HG03103 (cell line): ENCODE data around the gene PTRH1.
"Not testable (repeated sequence)": the region's sequence is repeated elsewhere in the genome, so short reads cannot be mapped to it uniquely, and the experiment has no call there.

Experiments used
- ATAC-seq: cut with Tn5 transposase; IDR thresholded peaks from one replicate; pipeline ENCODE4 v1.9.1; 2021; ENCODE audit warnings: low read depth; ENCODE audit not compliant: unreplicated experiment

Gene PTRH1, protein sequence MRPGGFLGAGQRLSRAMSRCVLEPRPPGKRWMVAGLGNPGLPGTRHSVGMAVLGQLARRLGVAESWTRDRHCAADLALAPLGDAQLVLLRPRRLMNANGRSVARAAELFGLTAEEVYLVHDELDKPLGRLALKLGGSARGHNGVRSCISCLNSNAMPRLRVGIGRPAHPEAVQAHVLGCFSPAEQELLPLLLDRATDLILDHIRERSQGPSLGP

GRCh38 chr9:127715470-127716337 is at the start of gene PTRH1, which contains the start of gene TTC16:
Gene PTRH1, minus strand, starts transcription at chr9:127715663. Its CDS starts 24 bp downstream, at chr9:127715639.
Gene TTC16, plus strand, starts transcription at chr9:127716079. Its CDS starts 67 bp downstream, at chr9:127716146.
- ATAC-seq = peak; percentile 87

- no peak for ATAC-seq
These were observed 48.5 kb upstream of the PTRH1 start for GRCh38 chr9:127763918-127764384.

DNA sequence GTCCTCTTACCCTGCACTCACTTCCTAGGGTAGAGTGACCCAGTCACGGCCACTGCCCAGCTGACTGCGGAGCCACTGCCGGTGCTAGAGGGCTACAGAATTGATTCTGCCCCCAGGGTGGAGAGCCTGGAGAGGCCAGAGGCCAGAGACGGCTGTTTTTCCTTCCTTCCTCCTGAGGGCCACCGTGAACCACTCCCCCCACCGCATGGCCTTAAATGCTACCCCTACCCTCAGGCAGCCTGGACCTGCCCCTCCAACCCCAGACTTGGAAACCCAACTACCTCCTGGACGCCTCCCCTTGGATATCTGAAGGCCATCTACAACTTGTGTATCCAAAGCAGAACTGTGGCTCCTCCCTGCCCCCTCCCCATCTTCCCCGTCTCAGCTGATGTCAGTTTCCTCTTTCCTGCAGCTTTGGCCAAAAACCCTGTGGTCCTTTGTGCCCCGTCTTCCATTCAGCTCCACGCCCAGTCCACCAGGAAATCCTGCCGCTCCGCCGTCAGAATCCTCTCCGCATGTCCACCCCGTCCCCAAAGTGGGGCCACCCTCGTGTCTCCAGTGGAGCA is 46.7 kb upstream of the PTRH1 start:
- no peak for ATAC-seq

DNA sequence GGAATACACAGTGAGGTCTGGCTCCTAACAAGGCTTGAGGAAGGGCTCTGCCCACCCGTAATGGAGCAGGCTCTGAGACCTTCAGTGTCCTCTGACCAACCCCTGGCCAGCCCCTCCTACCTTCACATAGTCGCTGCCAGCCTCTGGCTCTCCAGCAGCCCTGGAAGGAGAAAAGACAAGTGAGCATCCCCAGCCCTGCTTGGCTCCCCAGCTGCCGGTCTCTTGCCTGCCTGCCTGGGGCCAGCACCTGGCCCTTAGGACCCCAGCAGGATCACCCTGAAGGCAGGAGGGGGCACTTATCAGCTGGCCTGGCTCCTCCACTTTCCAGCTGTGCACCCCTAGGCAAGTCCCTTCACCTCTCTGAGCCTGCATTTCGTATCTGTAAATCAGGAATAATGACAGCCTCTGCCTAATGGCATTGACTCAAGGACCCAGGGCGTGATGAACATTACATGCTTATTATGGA is 46.1 kb upstream of the PTRH1 start:
- no peak for ATAC-seq

DNA sequence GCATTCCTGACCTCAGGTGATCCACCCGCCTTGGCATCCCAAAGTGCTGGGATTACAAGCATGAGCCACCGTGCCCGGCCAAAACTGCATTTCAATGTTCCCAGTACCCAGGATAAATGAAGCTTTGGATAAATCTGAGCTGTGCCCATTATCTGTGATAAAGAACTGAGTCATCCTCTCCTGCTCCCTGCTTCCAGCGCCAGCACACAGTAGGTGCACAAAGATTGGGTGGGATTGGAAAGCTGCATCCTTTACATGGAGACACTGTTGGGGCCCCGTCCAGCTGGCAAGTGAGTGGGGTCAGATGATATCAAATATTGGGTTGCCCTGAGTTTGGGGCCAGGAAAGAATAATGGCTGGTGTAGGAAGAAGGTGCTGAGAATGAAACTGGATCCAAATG is 45.6 kb upstream of the PTRH1 start:
- ATAC-seq = no peak

- no peak for ATAC-seq
These were observed 43.4 kb upstream of the PTRH1 start for GRCh38 chr9:127758843-127759242.

- not testable (repeated sequence) for ATAC-seq
These were observed 41.3 kb upstream of the PTRH1 start for GRCh38 chr9:127756776-127757175.

- ATAC-seq = no peak
These were observed 40.8 kb upstream of the PTRH1 start for GRCh38 chr9:127756233-127756632.

DNA sequence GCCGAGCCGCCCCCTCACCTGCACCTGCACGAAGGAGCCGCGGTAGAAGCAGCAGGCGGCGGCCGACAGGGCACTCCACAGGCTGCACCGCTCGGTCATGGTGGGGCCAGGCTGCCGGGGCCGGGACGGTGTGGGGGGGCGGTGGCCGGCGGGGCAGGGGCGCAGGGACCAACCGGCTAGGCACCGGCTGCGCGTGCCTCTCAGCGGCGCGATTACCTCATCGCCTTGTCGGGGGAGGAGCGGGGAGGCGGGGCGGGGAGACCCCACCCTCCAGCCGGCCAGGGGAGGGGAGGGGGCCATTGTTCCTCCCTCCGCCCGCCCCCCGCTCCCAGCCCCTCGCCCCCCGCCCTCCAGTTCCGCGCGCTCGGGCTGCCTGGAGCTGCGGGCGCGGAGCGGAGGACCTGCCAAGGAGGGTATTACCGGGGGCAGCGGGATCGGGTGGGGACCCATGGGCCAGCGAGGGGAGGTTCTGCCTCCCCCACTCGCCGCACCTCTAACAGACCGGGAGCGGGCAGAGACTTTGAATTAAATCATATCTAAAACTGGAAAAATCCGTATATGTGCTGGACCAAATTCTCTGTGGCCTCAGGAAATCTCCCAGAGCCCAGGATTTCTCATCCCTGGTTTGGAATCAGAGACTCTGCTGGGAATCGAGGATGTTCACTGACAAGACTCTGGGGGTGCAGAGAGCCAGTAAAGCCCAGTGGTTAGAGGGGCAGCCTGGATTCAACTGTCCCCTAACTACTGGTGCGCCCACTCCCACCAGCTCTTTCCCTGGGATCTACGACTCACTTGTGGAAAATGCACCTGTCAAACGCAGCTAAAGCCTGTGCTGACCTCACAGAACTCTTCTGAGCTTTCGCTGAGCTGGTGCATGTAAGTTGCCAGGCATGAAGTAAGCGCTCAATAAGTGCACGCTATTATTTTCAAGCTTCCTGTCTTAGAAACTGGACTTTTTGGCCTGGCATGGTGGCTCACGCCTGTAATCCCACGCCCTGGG is 39.9 kb upstream of the PTRH1 start:
- no peak for ATAC-seq

DNA sequence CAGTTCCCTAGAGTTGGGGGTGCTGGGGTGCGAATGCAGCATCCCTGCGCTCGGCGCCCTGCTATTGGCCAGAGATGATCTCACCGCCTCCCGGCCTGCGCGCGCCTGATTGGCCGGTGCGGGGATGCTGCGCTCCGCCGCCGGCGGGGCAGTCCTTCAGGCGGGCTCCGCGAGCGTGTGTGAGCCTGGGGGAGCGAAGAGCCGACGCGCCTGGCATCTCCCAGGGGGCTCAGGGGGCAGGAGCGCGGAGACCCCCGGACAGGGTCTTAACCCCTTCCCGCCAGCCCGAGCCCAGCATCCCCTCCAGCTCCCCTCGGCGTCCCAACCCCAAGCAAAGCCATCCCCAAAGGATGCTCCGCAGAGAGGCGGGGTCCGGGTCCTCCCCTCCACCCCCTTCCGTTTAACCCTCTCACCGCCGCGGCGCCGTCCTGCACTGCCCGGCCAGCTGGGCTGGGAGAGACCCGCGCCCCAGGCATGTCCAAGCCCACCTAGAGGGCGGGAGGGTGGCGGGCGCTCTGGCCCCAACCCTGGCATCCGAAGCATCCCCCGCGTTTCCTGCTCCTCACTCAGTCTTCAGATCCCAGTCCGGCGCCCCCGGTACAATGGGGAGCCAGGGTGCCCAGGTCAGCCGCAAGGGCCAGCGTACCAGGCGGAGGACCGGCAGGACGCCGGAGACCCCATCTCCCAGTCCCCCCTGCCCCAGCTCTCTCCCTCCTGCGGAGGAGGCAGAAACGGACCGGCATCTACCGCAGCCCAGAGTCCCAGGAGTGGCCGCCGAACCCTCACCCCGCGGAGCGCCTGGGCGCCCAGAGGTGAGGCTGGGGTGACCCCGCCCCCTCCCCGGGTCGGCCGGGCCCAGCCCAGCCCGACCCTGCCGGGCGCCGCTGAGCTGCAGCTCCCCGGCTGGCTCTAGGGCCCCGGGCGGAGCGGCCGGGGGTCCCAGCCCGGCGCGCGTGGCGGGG is 38.9 kb upstream of the PTRH1 start:
- no peak for ATAC-seq

GRCh38 chr9:127753622-127754021 is 38.2 kb upstream of the PTRH1 start:
- ATAC-seq = no peak

DNA sequence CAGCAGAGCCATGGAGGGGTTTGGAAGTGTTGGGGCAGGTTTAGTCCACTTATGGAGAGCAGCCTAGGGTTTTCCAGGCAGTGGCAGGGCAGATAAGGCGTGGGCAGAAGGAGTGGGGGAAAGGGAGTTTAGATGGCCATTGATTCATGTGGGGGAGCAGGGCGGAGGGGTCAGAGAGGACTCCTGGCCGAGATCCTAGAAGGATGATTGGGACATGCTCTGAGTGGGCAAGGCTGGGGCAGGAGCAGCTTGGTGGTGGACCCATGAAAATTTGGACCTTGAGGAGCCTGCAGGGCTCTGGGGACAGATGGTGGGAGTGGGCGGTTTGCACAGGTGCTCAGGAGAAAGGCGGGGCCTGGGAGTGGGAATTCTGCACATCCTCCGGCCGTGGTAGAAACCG is 37.7 kb upstream of the PTRH1 start:
- no peak for ATAC-seq

DNA sequence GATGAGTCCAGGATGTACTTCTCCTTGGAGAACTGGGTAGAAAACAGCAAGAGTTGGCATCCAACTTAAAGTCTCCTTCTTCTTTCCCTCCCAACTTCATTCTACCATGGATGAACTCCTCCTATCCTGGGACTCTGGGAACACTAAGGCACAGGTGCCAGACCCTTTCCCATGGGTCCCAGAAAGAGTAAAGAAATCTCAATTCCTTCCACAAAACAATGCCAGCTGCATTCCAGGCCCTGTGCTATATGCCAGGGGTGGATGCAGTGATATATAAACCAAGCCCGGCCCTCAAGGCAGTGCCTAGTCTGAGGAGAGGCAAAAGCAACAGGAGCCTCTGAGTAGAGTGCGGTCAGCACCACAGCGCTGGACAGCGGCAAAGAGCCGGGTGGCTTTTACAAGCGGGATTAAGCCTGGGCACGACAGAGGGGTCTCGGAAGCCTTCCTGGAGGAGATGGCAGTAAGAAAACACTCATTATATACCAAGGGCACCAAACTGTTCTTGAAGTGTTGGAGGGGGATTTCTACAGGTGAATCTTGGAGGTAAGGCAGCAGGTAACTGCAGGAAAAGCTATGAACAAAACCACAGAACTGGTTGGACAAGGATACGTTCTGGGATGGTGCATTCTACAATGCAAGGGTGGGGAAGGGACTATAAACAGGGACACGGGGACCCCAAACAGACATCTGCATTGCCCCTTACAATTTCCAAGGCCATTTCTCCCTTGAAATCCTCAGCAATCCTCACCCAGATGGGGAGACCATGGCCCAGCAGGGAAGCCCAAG is 36.0 kb upstream of the PTRH1 start:
- ATAC-seq = no peak

DNA sequence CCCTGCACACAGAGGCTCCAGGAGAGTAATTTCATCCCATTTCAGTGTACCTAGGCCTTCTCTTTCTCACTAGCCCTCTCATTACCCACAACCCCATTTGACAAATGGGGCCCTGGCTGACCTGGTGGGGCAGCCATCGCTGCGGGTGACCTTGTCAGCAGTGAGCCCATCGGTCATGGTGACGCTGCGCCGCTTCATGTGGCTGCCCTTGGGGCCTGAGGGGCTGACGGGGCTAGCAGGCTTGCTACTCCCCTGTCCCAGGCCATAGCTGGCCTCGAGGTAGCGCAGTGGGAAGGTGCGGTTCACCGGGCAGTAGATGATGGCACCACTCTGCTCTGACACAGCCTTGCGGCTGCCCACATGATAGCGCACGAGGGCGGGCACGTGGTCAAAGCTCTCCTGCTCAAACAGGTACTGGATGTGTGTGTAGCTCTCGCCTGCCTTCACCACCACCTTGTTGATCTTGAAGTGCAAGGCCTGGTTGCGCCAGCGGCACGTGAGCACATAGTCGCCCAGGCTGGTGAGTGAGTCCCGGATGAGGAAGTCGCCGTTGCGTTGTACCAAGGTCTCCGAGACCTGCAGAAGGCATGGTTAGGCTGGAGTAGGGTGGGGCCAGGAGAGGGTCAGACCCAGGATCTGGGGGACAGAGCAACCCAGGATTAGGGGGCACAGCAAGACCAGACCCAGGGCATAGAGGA is 33.8 kb upstream of the PTRH1 start:
- no peak for ATAC-seq

DNA sequence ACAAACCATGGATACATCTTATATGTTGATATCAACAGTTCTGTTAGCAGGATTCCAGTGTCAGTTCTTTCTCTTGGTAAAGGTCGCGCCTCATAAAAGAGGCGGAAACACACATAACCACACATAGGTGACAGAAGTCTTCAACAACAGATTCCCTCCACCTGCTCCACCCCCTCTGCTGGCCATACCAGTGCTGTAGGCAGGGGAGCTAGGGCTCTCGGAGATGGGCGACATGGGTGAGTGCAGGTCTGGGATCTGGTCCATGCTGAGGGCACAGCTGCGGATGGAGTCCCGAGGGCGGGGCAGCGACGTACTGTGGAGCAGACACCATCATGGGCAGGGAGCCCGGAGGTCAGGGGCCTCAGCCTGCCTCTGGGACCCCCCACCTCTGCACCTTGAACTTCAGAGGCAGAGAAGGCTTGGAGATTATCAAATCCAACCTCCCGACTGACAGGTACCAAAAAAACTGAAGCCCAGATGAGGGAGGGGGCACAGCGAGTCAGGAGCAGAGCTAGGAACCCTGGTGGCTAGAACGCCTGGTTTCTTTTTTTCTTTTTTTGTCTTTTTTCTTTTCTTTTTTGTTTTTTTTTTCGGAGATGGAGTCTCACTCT is 31.6 kb upstream of the PTRH1 start:
- no peak for ATAC-seq

DNA sequence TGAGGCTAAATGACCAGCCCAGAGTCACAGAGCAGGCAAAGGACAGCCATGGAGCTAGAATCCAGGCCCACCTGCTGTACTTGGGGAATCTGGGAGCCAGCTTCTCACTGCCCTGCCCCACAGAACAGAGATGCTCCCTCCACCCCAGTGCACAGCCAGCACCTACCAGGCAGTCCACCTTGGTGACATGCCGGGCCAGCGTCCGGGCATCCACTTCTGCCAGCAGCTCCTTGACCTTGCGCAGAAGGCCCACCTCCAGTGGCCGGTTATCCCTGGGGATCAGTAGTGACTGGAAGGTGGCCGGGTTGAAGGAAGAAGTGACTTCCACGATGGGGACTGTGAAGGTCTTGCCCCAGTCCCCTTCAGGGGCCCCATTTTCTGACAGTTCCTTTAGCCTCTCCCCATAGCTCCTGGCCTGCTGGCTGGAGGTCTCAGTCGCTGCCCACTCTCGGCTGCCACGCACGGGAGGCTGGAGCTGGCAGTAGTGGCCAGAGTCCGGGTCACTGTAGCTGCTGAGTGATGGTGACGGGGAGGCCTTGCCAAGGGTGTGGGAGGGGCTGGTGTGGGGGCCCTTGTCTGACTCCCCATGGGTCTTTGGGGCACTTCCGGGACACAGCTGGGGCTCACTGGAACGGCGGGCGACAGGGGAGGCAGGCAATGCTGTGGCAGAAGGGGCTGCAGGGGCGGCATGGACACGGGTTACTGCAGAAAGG is 29.1 kb upstream of the PTRH1 start:
- no peak for ATAC-seq
